ENCODE data around the gene SGPP2.
A peak's percentile ranks its signal among the peaks of the same experiment; 100 is the strongest.
"Not testable (repeated sequence)": the region's sequence is repeated elsewhere in the genome, so short reads cannot be mapped to it uniquely, and the experiment has no call there.

SGPP2 gene

GRCh38 chr2:222424276-222424728 lies at the start of gene SGPP2:
Gene SGPP2, plus strand, starts transcription at chr2:222424543. Its CDS starts 60 bp downstream, at chr2:222424603.
- no peak for DNase-seq

GRCh38 chr2:222375798-222376197 lies 48.5 kb upstream of the SGPP2 start:
- no peak for DNase-seq

GRCh38 chr2:222380456-222380855 lies 43.9 kb upstream of the SGPP2 start:
- no peak for DNase-seq

GRCh38 chr2:222381566-222381965 lies 42.8 kb upstream of the SGPP2 start:
- no peak for DNase-seq

GRCh38 chr2:222383255-222383654 lies 41.1 kb upstream of the SGPP2 start:
- DNase-seq = no peak

GRCh38 chr2:222391743-222392285 lies 32.5 kb upstream of the SGPP2 start:
- DNase-seq = no peak

- no peak for DNase-seq
These were observed 30.5 kb upstream of the SGPP2 start for GRCh38 chr2:222393733-222394267.

GRCh38 chr2:222398446-222398885 lies 25.9 kb upstream of the SGPP2 start:
- DNase-seq = no peak

GRCh38 chr2:222399038-222399783 lies 25.1 kb upstream of the SGPP2 start:
- peak; percentile 3 for DNase-seq

- no peak for DNase-seq
These were observed 20.0 kb upstream of the SGPP2 start for GRCh38 chr2:222404151-222404905.

- DNase-seq = no peak
These were observed 15.7 kb upstream of the SGPP2 start for GRCh38 chr2:222408684-222409083.

- DNase-seq = no peak
These were observed 13.8 kb upstream of the SGPP2 start for GRCh38 chr2:222410534-222410933.

GRCh38 chr2:222412334-222412733 lies 12.0 kb upstream of the SGPP2 start:
- not testable (repeated sequence) for DNase-seq

GRCh38 chr2:222413295-222413911 lies 10.9 kb upstream of the SGPP2 start:
- no peak for DNase-seq

- no peak for DNase-seq
These were observed 5.6 kb upstream of the SGPP2 start for GRCh38 chr2:222418739-222419138.

GRCh38 chr2:222420508-222420907 lies 3.8 kb upstream of the SGPP2 start:
- no peak for DNase-seq

GRCh38 chr2:222421626-222422025 lies 2.7 kb upstream of the SGPP2 start:
- no peak for DNase-seq

- no peak for DNase-seq
These were observed 1.2 kb upstream of the SGPP2 start for GRCh38 chr2:222423186-222423585.

GRCh38 chr2:222423632-222424275 lies 589 bp upstream of the SGPP2 start:
- DNase-seq = no peak

- DNase-seq = peak; percentile 11
These were observed 657 bp downstream of the SGPP2 start for GRCh38 chr2:222424729-222425671.

GRCh38 chr2:222427646-222428301 lies 3.4 kb downstream of the SGPP2 start:
- DNase-seq = no peak
